SK-N-SH (cell line): Measurements from ENCODE around the gene VPS18. TPM values are rescaled to one million over a fixed set of nuclear protein-coding genes. Genes with fewer than 3 reads are reported as not detected.

Experiments
- CTCF ChIA-PET: fragments of 300-600, 350-600 bp; formaldehyde crosslinking; extraction: SDS; loops from one replicate; lab custom pipeline; 2021; lab: Yijun Ruan, JAX
- POLR2A ChIA-PET: fragments of 350-600 bp; sonication (Branson Sonifier 250); formaldehyde crosslinking; extraction: SDS; loops from one replicate; lab custom pipeline; 2020; ENCODE audit warnings: antibody characterized with exemption, inconsistent platforms; lab: Yijun Ruan, JAX
- DNase-seq: peaks from one replicate; pipeline ENCODE4 v3.0.0; 2012
- H2AFZ ChIP-seq: fragments of 200-600 bp; sonication (generic); 2 replicates; pipeline ENCODE4 v1.8.1; 2016; ENCODE audit warnings: antibody characterized with exemption, mild to moderate bottlenecking, low read depth
- H3F3A ChIP-seq: fragments of 200-600 bp; sonication (generic); replicated peaks from 2 replicates; pipeline ENCODE3; 2016; ENCODE audit warnings: antibody characterized with exemption, mild to moderate bottlenecking; ENCODE audit not compliant: insufficient read depth
- H3K27ac ChIP-seq, 2 experiments: fragments of 200-500 bp in 1 of 2; fragments of 200-600 bp in 1 of 2; sonication (Bioruptor generic) in 1 of 2; sonication (generic), shearing (Covaris generic) in 1 of 2; 2 replicates each; pipeline versions ENCODE4 v1.5.1 to v1.6.1; 2014 to 2016; ENCODE audit warnings: low read depth in 2 of 2, inconsistent platforms in 1 of 2, low read length in 1 of 2, mild to moderate bottlenecking in 1 of 2, mixed read lengths in 1 of 2
- H3K27me3 ChIP-seq: fragments of 200-600 bp; sonication (generic), shearing (Covaris generic); 2 replicates; pipeline ENCODE4 v1.6.1; 2016; ENCODE audit warnings: mixed run types; ENCODE audit not compliant: insufficient read depth
- H3K36me3 ChIP-seq, 2 experiments: fragments of 200-500 bp in 1 of 2; fragments of 200-600 bp in 1 of 2; sonication (Bioruptor generic) in 1 of 2; sonication (generic) in 1 of 2; replicated peaks in 1 of 2; 2 replicates each; pipeline versions ENCODE3 to v1.5.1; 2014 to 2016; ENCODE audit warnings: low read length in 1 of 2, mild to moderate bottlenecking in 1 of 2; ENCODE audit not compliant: insufficient read depth in 2 of 2, control insufficient read depth in 1 of 2
- H3K4me1 ChIP-seq, 2 experiments: fragments of 200-500 bp in 1 of 2; fragments of 200-600 bp in 1 of 2; sonication (Bioruptor generic) in 1 of 2; sonication (generic), shearing (Covaris generic) in 1 of 2; 2 replicates each; pipeline versions ENCODE4 v1.5.1 to v1.6.1; 2014 to 2016; ENCODE audit warnings: low read depth in 1 of 2, low read length in 1 of 2, mixed run types in 1 of 2; ENCODE audit not compliant: insufficient read depth in 2 of 2, control insufficient read depth in 1 of 2
- H3K4me2 ChIP-seq: fragments of 200-600 bp; sonication (generic), shearing (Covaris generic); 2 replicates; pipeline ENCODE4 v1.6.1; 2017; ENCODE audit warnings: mixed run types
- H3K4me3 ChIP-seq, 2 experiments: fragments of 200-500 bp in 1 of 2; fragments of 200-600 bp in 1 of 2; sonication (Bioruptor generic) in 1 of 2; sonication (generic), shearing (Covaris generic) in 1 of 2; 2 replicates each; pipeline versions ENCODE4 v1.5.1 to v1.8.1; 2014 to 2016; ENCODE audit warnings: low read depth in 2 of 2, inconsistent platforms in 1 of 2, low read length in 1 of 2, mild to moderate bottlenecking in 1 of 2, mixed read lengths in 1 of 2, moderate library complexity in 1 of 2
- H3K79me2 ChIP-seq: fragments of 200-600 bp; sonication (generic); 2 replicates; pipeline ENCODE4 v1.8.1; 2017; ENCODE audit warnings: mild to moderate bottlenecking; ENCODE audit not compliant: insufficient read depth
- H3K9ac ChIP-seq: fragments of 200-600 bp; sonication (generic); 2 replicates; pipeline ENCODE4 v1.6.1; 2017; ENCODE audit warnings: mixed run types
- H3K9me2 ChIP-seq: fragments of 200-600 bp; sonication (generic); 2 replicates; pipeline ENCODE4 v1.6.1; 2017; ENCODE audit warnings: mixed run types
- H3K9me3 ChIP-seq: fragments of 200-600 bp; sonication (generic); 2 replicates; pipeline ENCODE4 v1.6.1; 2017; ENCODE audit warnings: mixed run types, mild to moderate bottlenecking, moderate library complexity
- H4K20me1 ChIP-seq: fragments of 200-600 bp; sonication (generic); 2 replicates; pipeline ENCODE4 v1.6.1; 2017; ENCODE audit warnings: mild to moderate bottlenecking, mixed run types; ENCODE audit not compliant: insufficient read depth
- GABPA ChIP-seq: IDR thresholded peaks from 2 replicates; pipeline ENCODE4 v1.4.0; 2012; ENCODE audit warnings: low read depth, mild to moderate bottlenecking
- IRF3 ChIP-seq: fragments of 150-350 bp; IDR thresholded peaks from 2 replicates; pipeline ENCODE4 v1.6.1; 2016; ENCODE audit warnings: mild to moderate bottlenecking, low read depth, low read length
- MEF2A ChIP-seq: IDR thresholded peaks from 2 replicates; pipeline ENCODE4 v1.4.0; 2012; ENCODE audit warnings: low read depth, borderline replicate concordance
- NRF1 ChIP-seq: IDR thresholded peaks from 2 replicates; pipeline ENCODE4 v1.6.1; 2012; ENCODE audit warnings: low read depth, mild to moderate bottlenecking, low read length
- POLR2AphosphoS5 ChIP-seq: IDR thresholded peaks from 2 replicates; pipeline ENCODE4 v1.6.1; 2012; ENCODE audit warnings: low read depth, low read length
- RAD21 ChIP-seq: IDR thresholded peaks from 2 replicates; pipeline ENCODE4 v1.6.1; 2012; ENCODE audit warnings: mild to moderate bottlenecking, low read length
- REST ChIP-seq: IDR thresholded peaks from 2 replicates; pipeline ENCODE4 v1.6.1; 2012; ENCODE audit warnings: mild to moderate bottlenecking, low read depth, low read length, moderate library complexity
- RFX5 ChIP-seq: IDR thresholded peaks from 2 replicates; pipeline ENCODE4 v1.6.1; 2012; ENCODE audit warnings: mild to moderate bottlenecking, improper control_type of control experiment, low read length
- SMC3 ChIP-seq: IDR thresholded peaks from 2 replicates; pipeline ENCODE4 v1.6.1; 2012; ENCODE audit warnings: low read depth, low read length, improper control_type of control experiment
- USF2 ChIP-seq: fragments of 150-350 bp; IDR thresholded peaks from 2 replicates; pipeline ENCODE4 v1.6.1; 2017; ENCODE audit warnings: antibody characterized with exemption, low read length, low read depth, borderline replicate concordance
- WGBS: methylation state at CpG from one replicate; pipeline ENCODE4 v1.1.6; 2017; ENCODE audit warnings: low lambda C conversion rate; 5-methylcytosine and 5-hydroxymethylcytosine counted together
- polyA plus RNA-seq, 3 experiments: library from polyadenylated mRNA; depleted of rRNA; stranded (reverse); fragments of >200 nt; gene quantifications; 2 replicates each; pipeline ENCODE4 v1.2.3, GENCODE V29; 2012

VPS18 gene
- polyA plus RNA-seq, 1 of the 3 experiments (the other 2 are of a cell fraction) = 14.1 TPM

DNA sequence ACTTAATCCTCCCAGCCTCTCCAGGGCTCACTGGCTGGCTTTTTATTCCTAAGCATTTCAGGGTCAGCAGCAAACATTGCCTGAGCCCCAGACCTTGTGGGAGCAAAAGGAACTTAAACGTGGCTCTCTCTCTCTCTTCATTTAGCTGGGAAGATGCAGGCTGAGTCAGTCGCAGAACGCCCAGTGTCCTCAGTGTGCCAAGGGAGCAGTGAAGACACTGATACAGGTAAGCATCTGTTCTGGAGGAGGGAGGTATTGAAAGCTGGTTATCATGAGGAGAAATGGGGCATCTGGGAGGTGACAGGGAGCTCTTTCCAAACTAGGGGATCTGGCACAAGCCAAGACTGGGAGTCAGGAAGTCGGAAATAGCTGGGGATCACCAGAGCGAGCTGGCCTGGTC is 24.6 kb upstream of the VPS18 start:
- no peaks in the 10 kb centered on the region for H3K9me2 ChIP-seq
- no peak for TF ChIP-seq POLR2AphosphoS5
- no peak for TF ChIP-seq GABPA
- no peak for TF ChIP-seq REST
- no peak for TF ChIP-seq MEF2A
- TF ChIP-seq USF2 = no peak
- no peak for TF ChIP-seq RFX5
- TF ChIP-seq IRF3 = no peak
- no peak for TF ChIP-seq NRF1
- TF ChIP-seq SMC3 = no peak
- CTCF ChIA-PET = interaction anchor here (7.0 to 11.1 kb wide), 2 partner anchors 22 to 25 kb away, joined by 56 to 69 read pairs; partner anchors contain the start of gene VPS18
- no peak overlapping the region for H3K9ac ChIP-seq
- no peak overlapping the region for H2AFZ ChIP-seq
- WGBS = 73% methylated on average over 5 of the region's 5 CpGs
- no peaks in the 10 kb centered on the region for H3K9me3 ChIP-seq
- no peaks in the 10 kb centered on the region for H3K27me3 ChIP-seq
- no peaks in the 10 kb centered on the region for H4K20me1 ChIP-seq
- no peak overlapping the region for H3K4me2 ChIP-seq
- POLR2A ChIA-PET = no interaction called here
- H3K4me3 ChIP-seq = no peak overlapping the region
- no peaks in the 10 kb centered on the region for H3K79me2 ChIP-seq
- no peak for DNase-seq
- H3K36me3 ChIP-seq = no peaks in the 10 kb centered on the region
- no peaks in the 10 kb centered on the region for H3F3A ChIP-seq
- no peak overlapping the region for H3K27ac ChIP-seq
- peaks cover 6 to 7% of the 10 kb centered on the region in 2 experiments; a peak in 3 of 4 replicates for H3K4me1 ChIP-seq

DNA sequence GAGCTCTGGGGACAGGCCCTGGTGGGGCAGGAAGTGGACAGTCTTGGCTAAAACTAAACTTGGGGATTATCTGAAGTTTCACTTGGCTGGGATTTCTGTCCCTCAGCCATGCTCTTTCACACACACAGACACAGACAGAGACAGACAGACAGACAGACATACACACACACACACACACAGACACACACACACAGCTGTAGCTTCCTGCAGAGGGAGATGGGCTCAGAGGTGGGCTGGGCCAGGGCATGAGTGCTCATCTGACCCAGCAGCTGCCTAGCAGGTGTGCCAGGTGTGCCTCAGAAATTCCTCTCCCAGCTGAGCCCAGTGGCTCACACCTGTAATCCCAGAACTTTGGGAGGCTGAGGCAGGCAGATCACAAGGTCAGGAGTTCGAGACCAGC is 23.5 kb upstream of the VPS18 start:
- Histone ChIP-seq H3K4me3 (no peak overlapping the region), H3K4me2 (no peak overlapping the region), H4K20me1 (no peaks in the 10 kb centered on the region), H3K36me3 (no peaks in the 10 kb centered on the region), H3K79me2 (no peaks in the 10 kb centered on the region), H3K4me1 (peaks cover 4 to 5% of the 10 kb centered on the region in 2 experiments; a peak in 3 of 4 replicates), H2AFZ (no peak overlapping the region), H3K27ac (no peak overlapping the region), H3K9ac (no peak overlapping the region), H3K9me2 (no peaks in the 10 kb centered on the region), H3K9me3 (no peaks in the 10 kb centered on the region), H3F3A (no peaks in the 10 kb centered on the region), H3K27me3 (no peaks in the 10 kb centered on the region)
- ChIA-PET CTCF (interaction anchor here (7.0 to 11.1 kb wide), 2 partner anchors 21 to 24 kb away, joined by 56 to 69 read pairs; partner anchors contain the start of gene VPS18), POLR2A (no interaction called here)
- WGBS = no CpG with 5 or more reads among the region's 1 CpG
- TF ChIP-seq SMC3 (no peak), RAD21 (no peak), IRF3 (no peak)
- TF ChIP-seq, all 33 proteins: peak for 0
- DNase-seq = no peak
